Aorta (tissue), 5 donors: Measurements from ENCODE around the gene SMARCD2. TPM values are rescaled to one million over a fixed set of nuclear protein-coding genes. Genes with fewer than 3 reads are reported as not detected.
A peak's percentile ranks its signal among the peaks of the same experiment; 100 is the strongest.
"Not testable (repeated sequence)": the region's sequence is repeated elsewhere in the genome, so short reads cannot be mapped to it uniquely, and the experiment has no call there.

ENCODE experiments used
- ATAC-seq: fragments of 200-7000 bp; cut with Tn5 transposase; one replicate; pipeline ENCODE4 v1.9.1; 2022; ENCODE audit warnings: moderate library complexity; ENCODE audit not compliant: low FRiP score
- DNase-seq, 2 donors: peaks; one replicate each; pipeline ENCODE4 v3.0.0-alpha.2; 2020
- H3K27ac ChIP-seq, 2 donors: one replicate each; pipeline ENCODE4 v1.5.1; 2013; ENCODE audit warnings: low read length in 2 of 2, mild to moderate bottlenecking in 2 of 2, moderate library complexity in 2 of 2, control low read depth in 1 of 2, inconsistent platforms in 1 of 2, low read depth in 1 of 2
- H3K27me3 ChIP-seq, 2 donors: one replicate each; pipeline ENCODE4 v1.6.1; 2013; ENCODE audit warnings: control low read depth in 1 of 2, low read length in 1 of 2, mild to moderate bottlenecking in 1 of 2, moderate library complexity in 1 of 2; ENCODE audit not compliant: insufficient read depth in 2 of 2, control insufficient read depth in 1 of 2
- H3K36me3 ChIP-seq, 2 donors: one replicate each; pipeline ENCODE4 v1.6.1; 2013; ENCODE audit warnings: control low read depth in 1 of 2, low read length in 1 of 2, mild to moderate bottlenecking in 1 of 2; ENCODE audit not compliant: insufficient read depth in 2 of 2, control insufficient read depth in 1 of 2
- H3K4me1 ChIP-seq, 2 donors: one replicate each; pipeline ENCODE4 v1.6.1; 2013; ENCODE audit warnings: low read length in 2 of 2, control low read depth in 1 of 2, mild to moderate bottlenecking in 1 of 2, moderate library complexity in 1 of 2; ENCODE audit not compliant: insufficient read depth in 2 of 2, control insufficient read depth in 1 of 2
- H3K4me3 ChIP-seq, 2 donors: one replicate each; pipeline ENCODE4 v1.5.1; 2013; ENCODE audit warnings: low read length in 2 of 2, control low read depth in 1 of 2, mild to moderate bottlenecking in 1 of 2
- H3K9me3 ChIP-seq: one replicate; pipeline ENCODE4 v1.6.1; 2013; ENCODE audit warnings: mild to moderate bottlenecking, low read length; ENCODE audit not compliant: control insufficient read depth
- WGBS, 2 donors: extraction: QIAGEN DNeasy Blood & Tissue Kit; methylation state at CpG; one replicate each; pipeline ENCODE4 v1.1.7; 2013; 5-methylcytosine and 5-hydroxymethylcytosine counted together
- intact Hi-C, 2 donors: fragments of 100-400 bp; cut with DNase I; formaldehyde crosslinking; loops; one replicate each; pipeline versions ENCODE4 v1.14.2 to v1.15.0; 2022
- polyA plus RNA-seq, 2 donors: library from polyadenylated mRNA; stranded (reverse); fragments of 200-250 nt; gene quantifications; one replicate each; pipeline ENCODE4 v1.2.3, GENCODE V29; 2013
- total RNA-seq, 2 donors: library from RNA; stranded (reverse); fragmentation: NEBNext Ultra II Directional; extraction: Animal tissue kit (Norgen Biotek cat#: 25700); gene quantifications; one replicate each; pipeline ENCODE4 v1.2.1, GENCODE V29; 2021
- donor health status: healthy with polysubstance abuse.
- donor health status: Bipolar disorder and iron deficiency.
- donor health status: DM: no; HTN: no; CAD: no.
- donor health status: DM: no; HTN: no; CAD: no.
- donor health status: DM: yes; HTN: yes; CAD: no.

Gene SMARCD2
- total and polyA plus RNA-seq, 4 donors: 37.9 to 69.7 (median 52.3) TPM

DNA sequence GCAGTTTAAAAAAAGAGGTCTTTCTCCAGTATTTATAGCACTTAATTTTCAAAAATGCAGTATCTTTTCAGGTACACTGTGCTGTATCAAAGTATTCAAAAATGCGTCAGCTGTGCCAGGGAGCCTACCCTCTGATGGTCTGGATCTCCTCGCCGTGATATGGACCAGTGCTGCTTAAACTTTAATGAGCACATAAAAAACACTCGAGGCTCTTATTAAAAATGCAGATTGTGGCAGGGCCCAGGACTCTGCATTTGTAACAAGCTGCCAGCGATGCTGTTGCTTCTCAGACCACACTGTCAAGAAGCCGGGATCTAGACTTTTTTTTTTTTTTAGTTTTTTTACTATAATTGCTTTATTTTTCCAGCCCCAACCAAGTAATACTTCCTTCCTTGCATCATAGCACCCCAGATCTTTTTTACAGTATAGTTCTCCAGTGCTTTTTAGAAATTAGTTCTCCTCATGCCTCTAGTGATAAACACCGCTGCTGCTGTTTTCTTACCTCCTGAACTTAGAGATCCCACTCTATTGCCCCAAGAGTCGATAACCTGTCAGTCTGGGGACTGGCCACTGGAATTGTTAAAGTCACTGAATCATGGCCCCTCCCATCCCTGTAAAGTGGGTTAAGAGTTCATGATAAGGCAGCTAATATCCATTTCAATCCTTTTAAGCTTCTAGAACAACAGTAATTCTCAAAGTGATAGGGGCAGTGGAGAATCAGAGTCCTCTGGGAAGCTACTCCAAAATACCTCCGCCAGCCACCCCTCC is 1.6 kb upstream of the SMARCD2 start:
- no peak overlapping the region for H3K4me3 ChIP-seq
- H3K4me1 ChIP-seq: peaks cover 2 to 4% of the 10 kb centered on the region in 2 donors
- H3K27me3 ChIP-seq: no peaks in the 10 kb centered on the region
- intact Hi-C loops: loop anchor here in 1 of 2 donors (5.0 kb wide), 1 partner anchor 72 kb away; the partner anchor contains the start of genes CCDC47 and DDX42
- no peak for ATAC-seq
- WGBS, 2 donors: 48 to 52% methylated on average over 9 of the region's 9 CpGs
- H3K36me3 ChIP-seq: no peaks in the 10 kb centered on the region
- no peaks in the 10 kb centered on the region for H3K9me3 ChIP-seq
- DNase-seq: no peak
- H3K27ac ChIP-seq: peak overlapping the region in 1 of 2 donors; percentile 59

DNA sequence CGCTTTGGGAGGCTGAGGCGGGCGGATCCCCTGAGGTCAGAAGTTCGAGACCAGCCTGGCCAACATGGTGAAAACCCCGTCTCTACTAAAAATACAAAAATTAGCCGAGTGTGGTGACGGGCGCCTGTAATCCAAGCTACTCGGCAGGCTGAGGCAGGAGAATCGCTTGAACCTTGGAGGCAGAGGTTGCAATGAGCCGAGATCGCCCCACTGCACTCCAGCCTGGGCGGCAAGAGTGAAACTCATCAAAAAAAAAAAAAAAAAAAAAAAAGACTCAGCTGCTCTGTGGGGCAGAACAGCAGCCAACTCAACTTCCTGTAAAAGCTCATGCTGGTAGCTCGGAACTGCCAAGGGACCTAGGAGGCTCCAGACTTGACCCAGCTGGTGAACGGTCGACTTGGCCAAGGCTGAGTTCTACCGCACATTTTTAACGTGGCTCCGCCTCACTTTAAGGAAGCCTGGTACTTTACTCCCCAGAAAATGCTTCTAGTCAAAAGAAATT is 953 bp upstream of the SMARCD2 start:
- intact Hi-C loops: loop anchor here in 1 of 2 donors (5.0 kb wide), 1 partner anchor 71 kb away; the partner anchor contains the start of genes CCDC47 and DDX42
- not testable (repeated sequence) for H3K27me3 ChIP-seq, H3K4me1 ChIP-seq, ATAC-seq, H3K36me3 ChIP-seq, H3K9me3 ChIP-seq
- H3K4me3 ChIP-seq: peak overlapping the region in 1 of 2 donors; percentile 4
- H3K27ac ChIP-seq: peak overlapping the region in 1 of 2 donors; percentile 64
- peak; percentile 77 to 81 for DNase-seq
- whole genome bisulfite sequencing, 2 donors: 0 to 1% methylated on average over 19 of the region's 19 CpGs

DNA sequence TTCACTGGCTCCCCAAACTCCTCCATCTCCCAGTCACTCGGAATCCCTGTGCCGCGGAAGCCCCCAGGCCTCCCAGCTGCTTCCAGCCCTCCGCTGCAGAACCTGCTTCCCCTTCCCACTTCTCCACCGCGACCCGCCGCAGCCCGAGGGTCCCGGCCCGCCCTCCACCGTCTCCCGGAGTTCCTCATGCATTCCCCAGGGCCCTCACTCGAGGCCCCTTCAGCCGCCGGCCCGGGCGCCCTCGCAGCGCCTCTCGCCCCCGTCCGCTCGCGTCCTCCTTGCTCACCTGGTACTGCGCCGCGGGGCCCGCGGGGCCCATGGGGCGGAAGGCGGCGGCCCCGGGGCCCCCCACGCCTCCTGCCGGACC is 329 bp downstream of the SMARCD2 start:
- 0% methylated on average over 36 of the region's 36 CpGs for WGBS, 2 donors
- no peaks in the 10 kb centered on the region for H3K9me3 ChIP-seq
- DNase-seq: peak; percentile 72 to 84
- H3K36me3 ChIP-seq: no peaks in the 10 kb centered on the region
- intact Hi-C loops: loop anchor here in 1 of 2 donors (5.0 kb wide), 1 partner anchor 70 kb away; the partner anchor contains the start of genes CCDC47 and DDX42
- H3K4me1 ChIP-seq: peaks cover 2 to 4% of the 10 kb centered on the region in 2 donors
- no peak for ATAC-seq
- peak overlapping the region; percentile 40 to 64 for H3K27ac ChIP-seq
- H3K4me3 ChIP-seq: peak overlapping the region; percentile 75
- no peaks in the 10 kb centered on the region for H3K27me3 ChIP-seq

- DNase-seq (peak; percentile 73 to 82), ATAC-seq (peak; percentile 2)
- 1% methylated on average over 26 of the region's 26 CpGs for WGBS, 2 donors
- intact Hi-C loops: loop anchor here in 1 of 2 donors (5.0 kb wide), 1 partner anchor 69 kb away; the partner anchor contains the start of genes CCDC47 and DDX42
- peak overlapping the region in 1 of 2 donors; percentile 64 for H3K27ac ChIP-seq
- peak overlapping the region; percentile 75 for H3K4me3 ChIP-seq
- H3K27me3 ChIP-seq: no peaks in the 10 kb centered on the region
- H3K4me1 ChIP-seq: peaks cover 2 to 4% of the 10 kb centered on the region in 2 donors
- no peaks in the 10 kb centered on the region for H3K9me3 ChIP-seq
- no peaks in the 10 kb centered on the region for H3K36me3 ChIP-seq
Measured at GRCh38 chr17:63841350-63842172, 924 bp downstream of the SMARCD2 start.

DNA sequence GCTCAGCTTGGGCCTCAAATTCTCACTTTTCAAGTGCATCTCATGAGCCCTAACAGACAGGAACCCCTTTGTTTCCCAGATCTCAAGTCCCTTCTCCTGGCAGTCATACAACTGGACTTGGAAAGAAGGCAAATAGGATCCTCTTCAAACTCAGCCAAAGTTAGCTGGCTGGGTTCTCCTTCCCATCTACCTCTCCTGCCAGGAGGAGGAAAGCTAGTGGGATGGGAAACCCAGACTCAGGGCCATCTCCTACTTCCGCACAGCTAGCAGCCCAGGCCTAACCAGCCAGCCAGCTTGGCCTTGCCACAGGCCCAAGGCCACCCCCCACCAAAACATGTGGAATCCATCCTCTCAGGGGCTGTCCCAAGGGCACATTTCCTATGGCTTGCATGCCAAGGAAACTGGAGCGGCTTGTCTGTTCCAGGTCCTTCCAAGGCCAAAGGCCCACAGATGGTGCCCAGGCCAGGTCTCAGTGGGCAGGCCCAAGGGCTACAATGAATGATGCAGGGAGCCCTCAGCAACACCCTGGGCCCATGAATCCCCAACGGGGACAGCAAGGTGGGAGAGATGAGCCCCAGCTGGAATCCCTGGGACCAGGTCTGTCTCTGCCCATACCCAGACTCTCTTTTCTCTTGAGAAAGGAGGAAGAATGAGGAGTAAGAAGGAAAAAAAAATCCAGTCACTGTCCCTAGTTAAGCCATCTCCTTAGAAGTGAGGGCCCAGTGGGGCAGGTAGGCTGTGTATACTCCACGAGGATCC is 1.7 kb downstream of the SMARCD2 start:
- H3K27me3 ChIP-seq: no peaks in the 10 kb centered on the region
- H3K27ac ChIP-seq: peak overlapping the region in 1 of 2 donors; percentile 64
- DNase-seq: peak in 1 of 2 donors; percentile 63
- H3K36me3 ChIP-seq: no peaks in the 10 kb centered on the region
- no peaks in the 10 kb centered on the region for H3K9me3 ChIP-seq
- peaks cover 2 to 4% of the 10 kb centered on the region in 2 donors for H3K4me1 ChIP-seq
- ATAC-seq: no peak
- intact Hi-C loops: loop anchor here in 1 of 2 donors (5.0 kb wide), 1 partner anchor 68 kb away; the partner anchor contains the start of genes CCDC47 and DDX42
- WGBS, 2 donors: 30 to 37% methylated on average over 4 of the region's 4 CpGs
- H3K4me3 ChIP-seq: no peak overlapping the region

DNA sequence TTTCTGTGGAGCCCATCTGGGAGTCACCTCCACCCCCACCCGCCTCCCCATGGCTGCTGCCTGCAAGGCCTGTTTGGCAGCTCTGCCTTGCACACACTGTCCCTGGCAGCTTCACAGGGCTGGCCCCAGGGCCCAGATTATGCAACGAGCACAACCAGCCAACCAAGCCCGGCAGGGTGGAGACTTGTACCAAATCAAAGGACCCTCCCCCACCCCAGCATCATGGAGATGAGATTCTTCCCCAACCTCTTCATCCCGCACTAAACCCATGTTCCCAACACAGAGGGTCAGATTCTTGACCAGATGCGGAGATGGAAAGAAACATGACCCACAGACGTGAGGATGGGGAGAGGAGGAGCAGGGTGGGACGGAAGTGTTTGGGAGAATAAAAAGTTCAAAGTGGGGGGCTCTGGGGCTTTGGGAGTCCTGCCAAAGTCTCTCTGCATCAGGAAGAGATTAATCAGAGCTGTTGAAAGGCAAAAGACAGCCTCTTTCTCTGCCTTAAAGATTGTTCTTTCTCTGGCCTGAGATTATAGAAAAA is 3.8 kb downstream of the SMARCD2 start:
- intact Hi-C loops: no loop called here
- H3K4me3 ChIP-seq: no peak overlapping the region
- ATAC-seq: peak; percentile 71

GRCh38 chr17:63837962-63838600 is 4.4 kb downstream of the SMARCD2 start:
- peak overlapping the region in 1 of 2 donors; percentile 29 for H3K27ac ChIP-seq
- no peaks in the 10 kb centered on the region for H3K9me3 ChIP-seq
- H3K27me3 ChIP-seq: no peaks in the 10 kb centered on the region
- H3K4me1 ChIP-seq: peaks cover 0 to 4% of the 10 kb centered on the region in 2 donors
- H3K36me3 ChIP-seq: peaks cover 2 to 6% of the 10 kb centered on the region in 2 donors
- H3K4me3 ChIP-seq: no peak overlapping the region
- ATAC-seq (no peak), DNase-seq (peak in 1 of 2 donors; percentile 55)
- 60 to 66% methylated on average over 5 of the region's 5 CpGs for WGBS, 2 donors
- intact Hi-C loops: no loop called here

More for the DNA sequence above, 3.8 kb downstream of the SMARCD2 start:
- Histone ChIP-seq H3K36me3 (peaks cover 2 to 3% of the 10 kb centered on the region in 2 donors), H3K27me3 (no peaks in the 10 kb centered on the region), H3K27ac (peak overlapping the region in 1 of 2 donors; percentile 23), H3K9me3 (no peaks in the 10 kb centered on the region), H3K4me1 (peaks cover 0 to 4% of the 10 kb centered on the region in 2 donors)
- WGBS, 2 donors: 15% methylated on average over 7 of the region's 7 CpGs
- DNase-seq: peak; percentile 90 to 95
